HG02588 (cell line): Measurements from ENCODE around the gene PLAGL2.
"Not testable (repeated sequence)": the region's sequence is repeated elsewhere in the genome, so short reads cannot be mapped to it uniquely, and the experiment has no call there.

Experiments used
- ATAC-seq: cut with Tn5 transposase; IDR thresholded peaks from one replicate; pipeline ENCODE4 v1.9.1; 2021; ENCODE audit warnings: mild to moderate bottlenecking, moderate library complexity; ENCODE audit not compliant: unreplicated experiment

Gene PLAGL2

GRCh38 chr20:32204205-32205109, 3.1 kb downstream of the PLAGL2 start:
- no peak for ATAC-seq

GRCh38 chr20:32203356-32204204, 4.0 kb downstream of the PLAGL2 start:
- no peak for ATAC-seq

DNA sequence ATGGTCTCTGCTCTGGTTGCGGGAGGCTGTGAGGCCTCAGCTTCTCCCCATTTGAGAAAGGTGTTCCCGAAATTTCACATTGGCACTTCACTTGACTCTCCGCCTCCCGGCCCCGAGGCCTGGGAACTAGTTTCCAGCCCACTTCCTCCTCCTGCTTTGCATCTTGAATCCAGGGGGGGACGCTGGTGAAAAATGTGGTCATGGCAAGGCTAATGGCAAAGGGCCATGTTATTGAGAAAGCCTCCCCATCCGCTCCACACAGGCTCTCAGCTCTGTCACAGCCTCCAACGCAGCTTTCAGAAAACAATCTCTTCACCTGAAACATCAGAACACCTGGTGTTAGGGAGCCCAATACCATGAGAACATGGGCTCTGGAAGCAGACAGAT, 5.6 kb downstream of the PLAGL2 start:
- ATAC-seq: no peak

DNA sequence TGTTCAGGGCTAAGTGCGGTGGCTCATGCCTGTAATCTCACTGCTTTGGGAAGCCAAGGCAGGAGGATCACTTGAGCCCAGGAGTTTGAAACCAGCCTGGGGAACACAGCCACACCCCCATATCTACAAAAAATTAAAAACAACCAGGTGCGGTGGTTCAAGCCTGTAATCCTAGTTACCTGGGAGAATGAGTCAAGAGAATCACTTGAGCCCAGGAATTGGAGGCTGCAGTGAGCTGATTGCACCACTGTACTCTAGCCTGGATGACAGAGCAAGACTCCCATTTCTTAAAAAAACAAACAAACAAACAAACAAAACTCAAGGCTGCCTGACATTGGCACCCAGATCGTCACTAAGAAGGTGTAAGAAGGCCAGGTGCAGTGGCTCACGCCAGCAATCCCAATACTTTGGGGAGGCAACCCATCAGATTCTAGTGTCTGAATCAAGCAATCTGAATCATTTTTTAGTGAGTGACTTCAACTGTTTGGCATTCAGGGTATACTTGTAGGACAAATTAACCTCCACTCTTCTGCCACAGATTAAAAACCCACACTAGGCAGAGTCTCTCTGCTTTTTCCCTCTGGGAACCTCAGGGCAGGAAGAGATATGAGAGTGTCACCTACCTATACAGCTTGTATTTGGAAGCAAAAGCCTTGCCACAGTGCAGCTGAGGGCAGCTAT, 6.1 kb downstream of the PLAGL2 start:
- no peak for ATAC-seq

- ATAC-seq: no peak
Measured at GRCh38 chr20:32199006-32199405, 8.5 kb downstream of the PLAGL2 start.

- not testable (repeated sequence) for ATAC-seq
Measured at GRCh38 chr20:32197136-32197535, 10.4 kb downstream of the PLAGL2 start.

- not testable (repeated sequence) for ATAC-seq
Measured at GRCh38 chr20:32196613-32197012, 10.9 kb downstream of the PLAGL2 start.

- ATAC-seq: no peak
Measured at GRCh38 chr20:32195581-32195980, 12.0 kb downstream of the PLAGL2 start.

DNA sequence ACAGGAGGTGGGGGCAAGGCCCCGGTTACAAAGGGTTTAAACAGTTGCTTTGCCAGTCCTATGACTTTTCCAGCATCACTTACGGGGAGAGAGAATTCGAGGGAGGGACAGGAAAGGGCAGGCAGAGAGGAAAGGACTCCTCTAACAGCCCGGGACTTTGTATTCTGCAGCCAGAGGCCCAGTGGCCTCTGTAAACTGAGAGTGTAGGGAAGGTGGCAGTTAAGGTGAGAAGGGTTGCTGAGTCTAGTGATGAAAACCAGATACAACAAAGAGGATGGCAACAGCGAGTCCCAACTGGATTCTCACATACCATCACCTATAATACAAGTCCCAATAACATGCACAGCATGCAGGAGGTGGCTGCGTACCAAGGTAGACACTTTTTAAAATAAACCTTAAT, 13.5 kb downstream of the PLAGL2 start:
- no peak for ATAC-seq

GRCh38 chr20:32193336-32193735, 14.2 kb downstream of the PLAGL2 start:
- ATAC-seq: not testable (repeated sequence)

- no peak for ATAC-seq
Measured at GRCh38 chr20:32192698-32193097, 14.8 kb downstream of the PLAGL2 start.

DNA sequence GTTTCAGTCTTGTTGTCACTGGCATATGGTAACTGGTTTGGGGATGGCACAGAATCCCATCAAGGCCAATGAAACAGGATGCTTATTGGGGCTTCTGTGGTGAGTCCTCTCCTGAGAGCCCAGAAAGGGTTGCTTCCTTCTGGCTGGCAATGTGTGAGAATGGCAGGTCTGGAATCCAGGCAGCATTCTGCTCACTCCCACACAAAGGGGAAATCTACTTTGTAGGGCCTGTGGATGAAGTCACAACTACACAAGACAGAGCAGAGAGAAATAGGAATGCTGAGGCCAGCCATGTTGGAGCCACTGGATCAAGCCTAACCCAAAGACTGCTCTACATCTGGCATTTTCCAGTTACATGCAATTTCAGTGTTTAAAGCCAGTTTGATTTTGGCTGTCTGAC, 15.7 kb downstream of the PLAGL2 start:
- ATAC-seq: no peak

DNA sequence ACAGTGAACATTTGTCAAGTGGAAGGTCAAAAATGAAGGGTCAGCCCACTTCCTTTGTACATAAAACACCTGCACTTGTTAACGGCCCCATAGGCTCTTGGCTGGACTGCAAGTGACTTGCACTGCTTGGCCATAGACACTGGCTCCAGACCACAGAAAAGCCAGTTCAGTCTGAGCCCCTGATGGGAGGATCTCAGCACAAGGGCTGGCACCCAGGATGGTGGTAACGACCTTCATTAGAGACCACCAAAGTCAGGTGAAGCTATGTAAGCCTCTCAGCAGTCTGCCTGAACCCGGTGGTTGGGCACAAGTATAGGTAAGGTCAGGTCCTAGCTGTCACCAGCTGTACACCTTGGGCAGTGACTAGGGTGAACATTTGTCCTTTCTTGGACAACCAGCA, 16.1 kb downstream of the PLAGL2 start:
- no peak for ATAC-seq

- no peak for ATAC-seq
Measured at GRCh38 chr20:32190616-32191415, 16.7 kb downstream of the PLAGL2 start.

- no peak for ATAC-seq
Measured at GRCh38 chr20:32189691-32190615, 17.6 kb downstream of the PLAGL2 start.

DNA sequence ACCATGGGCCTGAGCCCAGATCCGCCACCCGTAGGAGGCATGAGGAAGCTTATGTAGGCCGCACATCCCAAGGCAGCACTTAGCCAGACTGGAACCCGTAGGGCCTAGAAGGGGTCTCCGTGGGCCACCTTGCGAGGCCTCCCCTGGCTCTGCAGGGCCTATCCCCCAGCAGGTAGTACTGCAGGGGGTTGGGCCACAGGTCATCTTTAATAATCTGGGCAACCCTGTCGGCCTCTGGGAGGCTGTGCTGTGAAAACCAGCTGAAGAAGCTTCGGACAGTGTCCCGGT, 18.5 kb downstream of the PLAGL2 start:
- no peak for ATAC-seq

DNA sequence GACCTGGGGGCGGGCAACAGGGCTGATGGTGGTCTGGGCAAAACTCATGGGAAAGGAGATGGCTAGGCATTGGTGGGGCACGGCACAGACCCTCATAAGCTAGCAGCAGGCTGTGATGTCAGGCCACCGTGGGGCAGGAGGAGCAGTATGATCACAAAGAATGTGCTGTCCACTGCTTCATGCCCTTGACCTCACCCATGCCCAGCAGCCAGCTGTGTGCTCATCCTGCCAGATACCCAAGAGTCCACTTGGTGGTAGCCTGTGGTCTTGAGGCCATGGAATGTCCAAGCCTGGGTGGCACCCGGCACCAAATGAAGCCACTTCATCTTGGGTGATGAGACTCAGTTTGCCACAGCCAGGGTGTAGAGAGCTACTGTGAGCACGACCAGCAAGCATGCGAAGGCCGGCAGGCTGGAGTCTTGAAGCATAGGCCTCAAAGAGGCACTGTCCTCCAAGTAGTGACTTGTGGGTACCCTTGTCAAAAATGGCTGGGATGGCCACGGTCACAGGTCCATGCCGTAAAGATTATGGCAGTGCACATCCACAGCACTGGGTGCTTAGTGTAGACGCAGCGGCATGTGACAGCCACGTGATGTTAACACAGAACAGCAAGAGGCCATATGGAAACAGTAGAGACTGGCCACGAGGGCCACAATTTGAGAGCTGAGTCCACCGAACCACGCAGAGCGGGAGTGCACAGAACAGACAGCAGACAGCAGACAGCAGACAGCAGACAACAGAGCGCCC, 19.0 kb downstream of the PLAGL2 start:
- ATAC-seq: no peak

- no peak for ATAC-seq
Measured at GRCh38 chr20:32186506-32186905, 21.0 kb downstream of the PLAGL2 start.
